Measurements from ENCODE around the gene WSB1.

Gene WSB1

DNA sequence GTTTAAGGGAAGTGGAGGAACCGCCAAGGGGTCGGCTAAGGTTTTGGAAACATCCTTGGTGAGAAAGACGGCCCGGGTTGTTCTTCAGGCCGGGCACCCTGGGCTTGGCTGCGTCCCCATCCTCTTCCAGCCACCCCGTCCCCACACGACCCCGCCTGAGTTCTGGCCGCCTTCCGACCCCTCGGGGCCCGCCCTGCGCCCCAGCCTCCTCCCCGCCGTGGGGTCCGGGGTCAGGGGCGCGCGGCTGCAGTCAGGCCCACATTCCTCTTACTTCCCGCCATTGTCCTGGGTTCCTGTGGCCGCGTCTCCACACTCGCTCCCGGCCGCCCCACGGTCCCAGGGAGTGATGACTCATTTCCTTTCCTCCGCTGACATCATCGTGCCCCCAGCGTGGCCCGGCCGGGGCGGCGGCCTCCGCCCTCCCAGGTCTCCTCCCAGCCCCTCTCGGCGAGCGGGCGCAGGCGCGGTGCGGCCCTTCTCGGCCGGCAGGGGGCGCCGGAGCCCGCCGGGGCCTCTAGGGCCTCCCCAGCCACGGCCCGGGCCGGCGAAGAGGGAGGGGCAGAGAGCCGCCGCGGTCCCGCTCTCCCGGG lies 59.6 kb downstream of the WSB1 start:
- peak; percentile 97 for FAIRE-seq

DNA sequence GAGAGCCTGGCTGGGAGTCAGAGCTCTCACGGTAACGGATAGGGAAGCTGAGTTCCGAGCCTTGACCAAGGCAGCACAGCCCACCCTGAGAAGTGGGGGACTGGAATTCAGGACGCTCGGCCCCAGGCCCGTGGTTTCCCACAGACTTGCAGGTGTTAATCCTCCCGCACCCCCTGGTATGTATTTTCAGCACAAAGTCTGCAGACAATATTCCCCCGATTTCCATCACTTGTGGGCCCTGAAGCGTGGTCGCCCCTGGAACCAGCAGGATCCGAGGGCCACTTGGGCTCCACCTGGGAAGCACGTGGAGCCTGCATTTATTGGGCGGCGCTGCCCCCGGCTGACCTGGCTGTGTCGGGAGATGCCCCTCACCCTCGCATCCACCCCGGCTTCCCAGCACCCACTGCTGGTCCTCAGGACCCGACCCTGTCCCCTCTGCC lies 60.2 kb downstream of the WSB1 start:
- no peak for DNase-seq (ENCODE audit: insufficient read length, low spot score)
- FAIRE-seq: no peak

More for the DNA sequence above, 59.6 kb downstream of the WSB1 start:
- DNase-seq (ENCODE audit: insufficient read length, low spot score): peak; percentile 96

DNA sequence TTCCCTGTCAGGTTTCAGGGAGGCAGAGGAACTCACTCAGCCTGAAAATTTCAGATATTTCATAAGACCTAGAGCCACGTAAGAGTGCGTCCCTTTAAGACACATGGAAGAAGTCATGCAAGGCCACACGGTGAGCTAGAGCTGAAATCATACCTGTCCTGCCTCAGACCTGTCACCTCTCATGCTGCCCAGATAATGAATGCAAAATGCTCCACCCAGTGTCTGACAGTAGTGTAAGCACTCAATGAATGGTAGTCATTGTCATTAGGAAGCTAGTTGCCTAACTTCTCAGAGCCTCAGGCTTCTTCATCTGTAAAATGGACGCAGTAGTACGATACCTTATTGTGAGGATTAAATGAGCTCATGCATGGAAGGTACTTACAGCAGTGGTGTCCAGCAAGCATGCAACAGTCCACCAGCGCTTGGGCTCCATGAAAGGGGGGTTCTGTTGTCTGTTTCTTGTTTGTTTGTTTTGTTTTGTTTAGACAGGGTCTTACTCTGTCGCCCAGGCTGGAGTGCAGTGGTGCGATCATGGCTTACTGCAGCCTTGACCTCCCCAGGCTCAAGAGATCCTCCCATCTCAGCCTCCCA lies 60.7 kb downstream of the WSB1 start:
- DNase-seq (ENCODE audit: insufficient read length, low spot score) (no peak), FAIRE-seq (peak; percentile 57)

GRCh38 chr17:27355419-27355818 lies 61.5 kb downstream of the WSB1 start:
- FAIRE-seq (no peak), DNase-seq (ENCODE audit: insufficient read length, low spot score) (no peak)

GRCh38 chr17:27356091-27356705 lies 62.3 kb downstream of the WSB1 start:
- FAIRE-seq (no peak), DNase-seq (ENCODE audit: insufficient read length, low spot score) (no peak)

DNA sequence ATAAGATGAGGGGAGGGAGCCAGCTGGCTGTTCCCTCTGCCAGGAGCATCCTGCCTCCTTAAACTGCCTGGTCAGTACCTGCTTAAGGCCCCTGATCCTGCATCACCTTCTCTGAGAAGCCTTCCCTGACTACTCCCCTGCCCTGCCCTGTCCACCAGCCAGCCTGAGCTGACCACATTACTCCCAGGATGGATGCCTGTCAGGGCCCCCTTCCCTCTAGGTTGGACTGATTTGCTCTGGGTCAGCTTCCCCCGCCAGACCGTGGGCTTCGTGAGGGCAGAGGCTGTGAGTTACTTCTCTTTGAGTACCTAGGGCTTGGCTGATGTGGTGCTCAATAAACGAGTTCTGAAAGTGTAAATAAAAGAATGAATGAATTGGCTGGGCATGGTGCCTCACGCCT lies 63.3 kb downstream of the WSB1 start:
- FAIRE-seq (no peak), DNase-seq (ENCODE audit: insufficient read length, low spot score) (no peak)

DNA sequence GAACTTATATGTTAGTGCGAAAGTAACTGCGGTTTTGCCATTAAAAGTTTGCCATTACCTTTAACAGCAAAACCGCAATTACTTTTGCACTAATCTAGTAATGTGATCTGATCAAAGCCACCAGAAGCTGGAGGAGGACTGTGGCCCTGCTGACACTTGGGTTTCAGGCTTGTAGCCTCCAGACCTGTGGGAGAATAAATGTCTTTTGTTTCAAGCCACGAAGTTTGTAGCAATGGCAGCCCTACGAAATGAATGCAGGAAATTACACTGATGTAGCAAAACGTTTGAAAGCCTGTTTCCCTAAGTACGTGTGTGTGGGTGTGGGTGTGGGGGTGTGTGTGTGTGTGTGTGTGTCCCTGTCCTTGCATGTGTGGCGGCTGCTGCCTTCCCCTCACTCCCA lies 66.6 kb downstream of the WSB1 start:
- DNase-seq (ENCODE audit: insufficient read length, low spot score): no peak
- no peak for FAIRE-seq

DNA sequence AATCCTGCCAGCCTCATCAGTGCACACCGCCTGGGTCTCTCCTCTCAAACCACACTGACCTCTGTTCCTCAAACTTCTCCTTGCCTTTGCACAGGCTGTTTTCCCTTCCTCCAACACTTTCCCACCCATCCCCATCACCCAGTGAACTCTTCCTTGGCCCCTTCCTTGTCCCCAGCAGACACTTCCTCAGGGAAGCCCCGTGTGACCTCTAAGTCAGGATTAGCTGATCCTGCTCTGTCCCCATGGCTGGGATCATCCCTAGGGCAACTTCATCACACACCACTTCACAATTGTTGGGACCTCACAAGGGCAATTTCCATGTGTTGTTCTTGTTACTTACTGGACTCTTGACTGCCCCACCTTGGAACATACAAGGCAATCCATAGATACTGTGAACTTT lies 67.8 kb downstream of the WSB1 start:
- FAIRE-seq: no peak
- no peak for DNase-seq (ENCODE audit: insufficient read length, low spot score)

- DNase-seq (ENCODE audit: insufficient read length, low spot score) (no peak), FAIRE-seq (no peak)
These were observed 68.6 kb downstream of the WSB1 start for GRCh38 chr17:27362503-27362902.

- no peak for FAIRE-seq
- no peak for DNase-seq (ENCODE audit: insufficient read length, low spot score)
These were observed 69.0 kb downstream of the WSB1 start for GRCh38 chr17:27362909-27363308.

DNA sequence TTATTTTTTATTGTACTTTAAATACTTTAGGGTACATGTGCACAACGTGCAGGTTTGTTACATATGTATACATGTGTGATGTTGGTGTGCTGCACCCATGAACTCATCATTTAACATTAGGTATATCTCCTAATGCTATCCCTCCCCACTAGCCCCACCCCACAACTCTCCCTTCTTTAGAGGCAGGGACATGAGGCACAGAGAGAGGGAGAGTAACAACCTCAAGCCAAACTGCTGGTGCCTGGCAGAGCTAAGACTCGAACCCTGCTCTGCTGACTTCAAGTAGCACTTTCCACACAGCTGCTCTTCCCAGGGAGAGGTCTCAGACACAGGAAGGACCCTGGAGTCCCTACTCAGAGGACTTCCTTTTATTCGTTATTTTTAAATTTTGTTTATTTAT lies 69.4 kb downstream of the WSB1 start:
- DNase-seq (ENCODE audit: insufficient read length, low spot score): no peak
- FAIRE-seq: no peak
